Sigmoid colon (tissue), 4 donors: Measurements from ENCODE around the gene COL4A2.

ENCODE experiments used
- CTCF ChIP-seq, 4 experiments: fragments of 450-650 bp in 3 of 4; fragments of 200-600 bp in 1 of 4; IDR thresholded peaks; one replicate each; pipeline ENCODE4 v1.5.1; 2016 to 2019; ENCODE audit warnings: antibody characterized with exemption in 4 of 4, mild to moderate bottlenecking in 3 of 4, moderate library complexity in 2 of 4
- EP300 ChIP-seq, 4 donors: sonication (generic); formaldehyde crosslinking; IDR thresholded peaks; one replicate each; pipeline ENCODE4 v1.6.1; 2017; ENCODE audit warnings: antibody characterized with exemption in 4 of 4
- POLR2A ChIP-seq, 2 donors: fragments of 450-650 bp; IDR thresholded peaks; one replicate each; pipeline ENCODE4 v1.6.1; 2016; ENCODE audit warnings: antibody characterized with exemption in 2 of 2, mild to moderate bottlenecking in 2 of 2, moderate library complexity in 2 of 2
- POLR2AphosphoS5 ChIP-seq, 4 donors: sonication (generic); formaldehyde crosslinking; IDR thresholded peaks; one replicate each; pipeline ENCODE4 v1.6.1; 2017; ENCODE audit warnings: antibody characterized with exemption in 4 of 4

- TF ChIP-seq CTCF (IDR thresholded peaks at IDR 0.05) (no peak), POLR2AphosphoS5 (IDR thresholded peaks at IDR 0.05) (no peak), POLR2A (IDR thresholded peaks at IDR 0.05) (no peak), EP300 (IDR thresholded peaks at IDR 0.05) (no peak)
Observed at GRCh38 chr13:110305001-110305400, 2.1 kb upstream of the COL4A2 start.
